Measurements from ENCODE around the gene C9orf50. TPM values are rescaled to one million over a fixed set of nuclear protein-coding genes. Genes with fewer than 3 reads are reported as not detected.

The C9orf50 gene
- total RNA-seq, 4 donors from 2014 or later, result 0.34 TPM; not detected in 3

GRCh38 chr9:129631674-129632129, 10.8 kb upstream of the C9orf50 start:
- Histone ChIP-seq H3K4me1 (peaks cover 42 to 67% (median 60%) of the 10 kb centered on the region in 4 donors), H3K27ac (replicated peaks in 1 of 4) (peak overlapping the region in 1 of 4 donors; percentile 26), H3K9me3 (no peaks in the 10 kb centered on the region), H3K36me3 (peaks cover 31 to 46% (median 41%) of the 10 kb centered on the region in 4 donors), H3K4me3 (no peak overlapping the region), H3K27me3 (no peaks in the 10 kb centered on the region)
- WGBS, result 74% methylated on average over 18 of the region's 19 CpGs
- intact Hi-C loops (cut with DNase I), result no loop called here
- no peak for DNase-seq (ENCODE audit: extremely low spot score)
- TF ChIP-seq POLR2AphosphoS5 (IDR thresholded peaks at IDR 0.05), result no peak
- no peak for TF ChIP-seq EP300 (IDR thresholded peaks at IDR 0.05)
- no peak for TF ChIP-seq CTCF (IDR thresholded peaks at IDR 0.05)
- no peak for TF ChIP-seq POLR2A (IDR thresholded peaks at IDR 0.05; ENCODE audit: low read depth)

GRCh38 chr9:129630967-129631673, 10.2 kb upstream of the C9orf50 start:
- Histone ChIP-seq H3K4me1 (peaks cover 42 to 70% (median 63%) of the 10 kb centered on the region in 4 donors), H3K9me3 (no peaks in the 10 kb centered on the region), H3K4me3 (no peak overlapping the region), H3K27me3 (no peaks in the 10 kb centered on the region), H3K36me3 (peaks cover 31 to 40% (median 36%) of the 10 kb centered on the region in 4 donors), H3K27ac (replicated peaks in 1 of 4) (peak overlapping the region in 1 of 4 donors; percentile 26)
- DNase-seq (ENCODE audit: extremely low spot score), result no peak
- intact Hi-C loops (cut with DNase I), result no loop called here
- TF ChIP-seq EP300 (IDR thresholded peaks at IDR 0.05) (no peak), CTCF (IDR thresholded peaks at IDR 0.05) (peak in 1 of 3 experiments; percentile 2)
- 80% methylated on average over 20 of the region's 21 CpGs for WGBS

GRCh38 chr9:129629251-129629820, 8.4 kb upstream of the C9orf50 start:
- TF ChIP-seq POLR2AphosphoS5 (IDR thresholded peaks at IDR 0.05), result no peak
- TF ChIP-seq EP300 (IDR thresholded peaks at IDR 0.05), result no peak
- no peak for TF ChIP-seq CTCF (IDR thresholded peaks at IDR 0.05)
- intact Hi-C loops (cut with DNase I), result no loop called here
- 90% methylated on average over 8 of the region's 8 CpGs for WGBS

GRCh38 chr9:129628709-129629108, 7.8 kb upstream of the C9orf50 start:
- TF ChIP-seq POLR2AphosphoS5 (IDR thresholded peaks at IDR 0.05) (no peak), POLR2A (IDR thresholded peaks at IDR 0.05; ENCODE audit: low read depth) (no peak)
- Histone ChIP-seq H3K27me3 (no peaks in the 10 kb centered on the region), H3K9me3 (no peaks in the 10 kb centered on the region), H3K36me3 (peaks cover 9 to 16% (median 11%) of the 10 kb centered on the region in 4 donors), H3K4me3 (no peak overlapping the region), H3K27ac (replicated peaks in 1 of 4) (peak overlapping the region in 1 of 4 donors; percentile 37), H3K4me1 (peaks cover 47 to 85% (median 80%) of the 10 kb centered on the region in 4 donors)
- intact Hi-C loops (cut with DNase I), result no loop called here
- DNase-seq (ENCODE audit: extremely low spot score), result no peak
- WGBS, result 63% methylated on average over 6 of the region's 6 CpGs

More at GRCh38 chr9:129629251-129629820, 8.4 kb upstream of the C9orf50 start:
- no peaks in the 10 kb centered on the region for H3K9me3 ChIP-seq
- H3K4me1 ChIP-seq, result peaks cover 47 to 83% (median 78%) of the 10 kb centered on the region in 4 donors
- no peak for DNase-seq (ENCODE audit: extremely low spot score)
- H3K4me3 ChIP-seq, result no peak overlapping the region
- H3K27ac ChIP-seq (replicated peaks in 1 of 4), result peak overlapping the region in 1 of 4 donors; percentile 37
- no peaks in the 10 kb centered on the region for H3K27me3 ChIP-seq
- peaks cover 16 to 22% (median 18%) of the 10 kb centered on the region in 4 donors for H3K36me3 ChIP-seq
